Ovary (tissue), 9 donors: Measurements from ENCODE around the gene PEX10. TPM values are rescaled to one million over a fixed set of nuclear protein-coding genes. Genes with fewer than 3 reads are reported as not detected.
A peak's percentile ranks its signal among the peaks of the same experiment; 100 is the strongest.

ENCODE experiments used
- DNase-seq, 5 donors: peaks; one replicate each; pipeline ENCODE4 v3.0.0-alpha.2; 2019 to 2020
- H3K27ac ChIP-seq, 2 donors: fragments of 200-600 bp; one replicate each; pipeline versions ENCODE4 v1.5.1 to v1.8.0; 2019 to 2022
- H3K27me3 ChIP-seq: fragments of 200-600 bp; one replicate; pipeline ENCODE4 v1.8.0; 2022
- H3K36me3 ChIP-seq: fragments of 200-600 bp; sonication (generic); one replicate; pipeline ENCODE4 v1.5.1; 2019
- H3K4me1 ChIP-seq: one replicate; pipeline ENCODE4 v1.8.1; 2013; ENCODE audit warnings: mild to moderate bottlenecking, moderate library complexity; ENCODE audit not compliant: insufficient read depth
- H3K4me3 ChIP-seq: fragments of 200-600 bp; sonication (generic); one replicate; pipeline ENCODE4 v1.5.1; 2017
- H3K9me3 ChIP-seq, 2 donors: fragments of 200-600 bp in 1 of 2; sonication (generic) in 1 of 2; one replicate each; pipeline versions ENCODE4 v1.5.1 to v1.8.1; 2013 to 2019; ENCODE audit warnings: mild to moderate bottlenecking in 1 of 2, moderate library complexity in 1 of 2
- EP300 ChIP-seq: sonication (generic); formaldehyde crosslinking; IDR thresholded peaks from one replicate; pipeline ENCODE4 v1.6.1; 2017; ENCODE audit warnings: antibody characterized with exemption
- POLR2A ChIP-seq: fragments of 450-650 bp; IDR thresholded peaks from one replicate; pipeline ENCODE4 v1.6.1; 2017; ENCODE audit warnings: antibody characterized with exemption, mild to moderate bottlenecking, moderate library complexity
- WGBS, 3 donors: extraction: QIAGEN DNeasy Blood & Tissue Kit in 1 of 3; methylation state at CpG; one replicate each; pipeline versions ENCODE4 v1.1.5 to v1.1.7; 2013 to 2017; 5-methylcytosine and 5-hydroxymethylcytosine counted together
- intact Hi-C, 4 donors: fragments of 100-400 bp; cut with DNase I; formaldehyde crosslinking; loops; one replicate each; pipeline versions ENCODE4 v1.11.0 to v1.15.1; 2022 to 2023
- polyA plus RNA-seq, 2 donors: library from polyadenylated mRNA; stranded (reverse); fragments of 200-250 nt in 1 of 2; fragments of 350-450 nt in 1 of 2; fragmentation: Illumina TruSeq in 1 of 2; extraction: RNeasy Lipid Tissue Mini Kit (QIAGEN cat#74804) in 1 of 2; gene quantifications; one replicate each; pipeline ENCODE4 v1.2.3, GENCODE V29; 2013 to 2014
- total RNA-seq, 7 donors: library from RNA; depleted of rRNA in 2 of 7; stranded (reverse); fragments of >200 nt in 2 of 7; fragmentation: NEBNext Ultra II Directional in 3 of 7; extraction: Animal tissue kit (Norgen Biotek cat#: 25700) in 3 of 7; gene quantifications; one replicate each; pipeline versions ENCODE4 v1.1.0 to v1.2.4, GENCODE V29; 2016 to 2023
- TF ChIP-seq, protein P1 (sequence below), 3 donors: fragments of 450-650 bp in 2 of 3; fragments of 200-600 bp in 1 of 3; IDR thresholded peaks; one replicate each; pipeline versions ENCODE4 v1.5.1 to v1.8.0; 2016 to 2022; ENCODE audit warnings: antibody characterized with exemption in 3 of 3, mild to moderate bottlenecking in 1 of 3
- donor health status: DM: no; HTN: no; CAD: no; lungs with moderate emphysema.
- donor health status: DM: no; HTN: no; CAD: no.
- donor health status: Bipolar disorder and iron deficiency.
- donor health status: DM: yes; HTN: yes; CAD: no.
- donor health status: DM: no; HTN: no; CAD: no.
- donor health status: DM: yes; HTN: yes; CAD: no.

PEX10 gene
- total and polyA plus RNA-seq, 9 donors = 14.4 to 25.9 (median 19.3) TPM

DNA sequence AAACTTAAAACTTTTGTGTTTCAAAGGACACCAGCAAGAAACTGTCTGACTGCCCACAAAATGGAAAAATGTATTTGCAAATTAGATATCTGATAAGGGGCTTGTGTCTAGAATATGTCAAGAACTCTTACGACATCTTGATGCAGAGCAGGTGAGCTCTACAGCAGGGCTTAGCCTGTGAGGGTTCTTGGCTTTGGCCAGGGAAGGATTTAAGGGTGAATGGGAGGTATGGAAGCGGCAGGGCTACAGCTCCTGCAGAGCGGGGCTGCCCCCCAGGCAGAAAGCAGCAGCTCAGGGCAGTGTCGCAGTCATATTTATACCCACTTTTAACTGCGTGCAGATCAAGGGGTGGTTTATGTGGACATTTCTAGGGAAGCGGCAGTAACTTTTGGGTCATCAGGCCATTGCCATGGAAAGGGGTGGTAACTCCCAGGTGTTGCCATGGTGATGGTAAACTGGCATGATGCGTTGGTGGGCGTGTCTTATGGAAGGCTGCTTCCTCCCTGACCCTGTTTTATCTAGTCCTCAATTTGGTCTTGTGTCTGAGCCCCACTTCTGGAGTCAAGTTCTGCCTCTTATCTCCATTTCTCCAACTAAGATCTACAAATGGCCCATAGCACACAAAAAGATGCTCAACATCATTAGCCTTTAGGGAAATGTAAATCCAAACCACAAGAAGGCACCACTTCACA, 44.2 kb downstream of the PEX10 start:
- Histone ChIP-seq H3K9me3 (no peaks in the 10 kb centered on the region), H3K27me3 (no peaks in the 10 kb centered on the region), H3K36me3 (no peaks in the 10 kb centered on the region), H3K4me1 (no peaks in the 10 kb centered on the region), H3K4me3 (no peak overlapping the region), H3K27ac (no peak overlapping the region)
- TF ChIP-seq POLR2A = no peak
- TF ChIP-seq EP300 = no peak
- TF ChIP-seq, protein P1, sequence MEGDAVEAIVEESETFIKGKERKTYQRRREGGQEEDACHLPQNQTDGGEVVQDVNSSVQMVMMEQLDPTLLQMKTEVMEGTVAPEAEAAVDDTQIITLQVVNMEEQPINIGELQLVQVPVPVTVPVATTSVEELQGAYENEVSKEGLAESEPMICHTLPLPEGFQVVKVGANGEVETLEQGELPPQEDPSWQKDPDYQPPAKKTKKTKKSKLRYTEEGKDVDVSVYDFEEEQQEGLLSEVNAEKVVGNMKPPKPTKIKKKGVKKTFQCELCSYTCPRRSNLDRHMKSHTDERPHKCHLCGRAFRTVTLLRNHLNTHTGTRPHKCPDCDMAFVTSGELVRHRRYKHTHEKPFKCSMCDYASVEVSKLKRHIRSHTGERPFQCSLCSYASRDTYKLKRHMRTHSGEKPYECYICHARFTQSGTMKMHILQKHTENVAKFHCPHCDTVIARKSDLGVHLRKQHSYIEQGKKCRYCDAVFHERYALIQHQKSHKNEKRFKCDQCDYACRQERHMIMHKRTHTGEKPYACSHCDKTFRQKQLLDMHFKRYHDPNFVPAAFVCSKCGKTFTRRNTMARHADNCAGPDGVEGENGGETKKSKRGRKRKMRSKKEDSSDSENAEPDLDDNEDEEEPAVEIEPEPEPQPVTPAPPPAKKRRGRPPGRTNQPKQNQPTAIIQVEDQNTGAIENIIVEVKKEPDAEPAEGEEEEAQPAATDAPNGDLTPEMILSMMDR (IDR thresholded peaks at IDR 0.05) = no peak
- DNase-seq = no peak
- WGBS, 3 donors = 90 to 95% (median 91%) methylated on average over 8 of the region's 8 CpGs
- intact Hi-C loops = no loop called here

DNA sequence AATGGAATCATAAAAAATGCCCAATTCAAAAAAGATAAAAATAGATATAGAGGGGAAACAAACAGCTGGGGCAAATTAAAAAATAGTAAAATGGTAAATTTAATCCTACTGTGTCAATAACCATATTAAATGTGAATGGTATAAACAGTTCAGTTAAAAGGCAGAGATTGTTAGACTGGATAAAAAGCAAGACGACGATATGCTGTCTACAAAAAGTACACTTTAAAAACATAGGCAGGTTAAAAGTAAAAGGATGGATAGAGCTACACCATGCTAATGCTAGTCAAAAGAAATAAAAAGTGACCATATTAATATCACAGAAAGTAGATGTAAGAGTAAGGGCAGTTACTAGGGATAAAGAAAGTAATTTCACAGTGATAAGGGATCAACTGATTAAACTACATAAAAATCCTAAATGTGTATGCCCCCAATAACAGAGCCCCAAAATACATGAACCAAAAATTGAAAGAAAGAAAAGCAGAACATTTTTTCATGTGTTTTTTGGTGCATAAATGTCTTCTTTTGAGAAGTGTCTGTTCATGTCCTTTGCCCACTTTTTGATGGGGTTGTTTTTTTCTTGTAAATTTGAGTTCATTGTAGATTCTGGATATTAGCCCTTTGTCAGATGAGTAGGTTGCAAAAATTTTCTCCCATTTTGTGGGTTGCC, 48.4 kb downstream of the PEX10 start:
- intact Hi-C loops = no loop called here
- Histone ChIP-seq H3K36me3 (no peaks in the 10 kb centered on the region), H3K9me3 (no peaks in the 10 kb centered on the region), H3K27ac (no peak overlapping the region), H3K4me1 (no peaks in the 10 kb centered on the region), H3K4me3 (no peak overlapping the region), H3K27me3 (no peaks in the 10 kb centered on the region)
- TF ChIP-seq EP300 = no peak
- TF ChIP-seq, protein P1 (IDR thresholded peaks at IDR 0.05) = no peak
- no peak for TF ChIP-seq POLR2A
- 94 to 98% (median 97%) methylated on average over 2 of the region's 2 CpGs for WGBS, 3 donors
- DNase-seq = no peak

DNA sequence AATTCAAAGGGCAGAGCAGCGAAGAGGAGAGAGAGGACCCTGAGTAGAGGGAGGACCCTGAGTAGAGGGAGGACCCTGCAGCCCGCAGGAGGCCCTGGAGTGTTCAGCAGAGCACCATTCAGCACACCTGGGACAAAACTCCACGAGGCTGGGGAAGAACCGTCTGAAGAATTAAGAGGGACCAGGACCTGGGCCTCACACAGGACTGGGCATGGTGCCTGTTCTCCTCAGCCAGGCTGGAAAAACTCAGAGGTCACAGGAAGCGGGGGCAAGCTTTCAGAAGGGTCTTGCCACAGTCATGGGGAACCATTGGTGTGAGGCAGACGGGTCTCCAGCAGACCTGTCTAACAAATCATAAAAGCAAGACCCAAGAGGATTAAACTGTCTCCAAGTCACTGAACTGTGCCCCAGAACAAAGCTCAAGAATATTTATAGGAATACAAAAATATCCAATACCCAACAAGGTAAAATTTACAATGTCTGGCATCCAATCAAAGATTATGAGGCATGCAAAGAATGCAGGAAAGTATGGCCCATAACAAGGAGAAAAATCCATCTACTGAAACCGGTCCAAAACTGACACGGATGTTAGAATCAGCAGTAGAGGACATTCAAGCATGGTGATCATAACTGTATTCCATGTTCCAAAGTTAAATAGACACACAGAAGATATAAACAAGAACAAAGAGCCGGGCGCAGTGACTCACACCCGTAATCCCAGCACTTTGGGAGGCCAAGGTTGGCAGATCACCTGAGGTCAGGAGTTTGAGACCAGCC, 51.6 kb downstream of the PEX10 start:
- peak in 1 of 5 donors; percentile 23 for DNase-seq
- no peaks in the 10 kb centered on the region for H3K27me3 ChIP-seq
- intact Hi-C loops = no loop called here

DNA sequence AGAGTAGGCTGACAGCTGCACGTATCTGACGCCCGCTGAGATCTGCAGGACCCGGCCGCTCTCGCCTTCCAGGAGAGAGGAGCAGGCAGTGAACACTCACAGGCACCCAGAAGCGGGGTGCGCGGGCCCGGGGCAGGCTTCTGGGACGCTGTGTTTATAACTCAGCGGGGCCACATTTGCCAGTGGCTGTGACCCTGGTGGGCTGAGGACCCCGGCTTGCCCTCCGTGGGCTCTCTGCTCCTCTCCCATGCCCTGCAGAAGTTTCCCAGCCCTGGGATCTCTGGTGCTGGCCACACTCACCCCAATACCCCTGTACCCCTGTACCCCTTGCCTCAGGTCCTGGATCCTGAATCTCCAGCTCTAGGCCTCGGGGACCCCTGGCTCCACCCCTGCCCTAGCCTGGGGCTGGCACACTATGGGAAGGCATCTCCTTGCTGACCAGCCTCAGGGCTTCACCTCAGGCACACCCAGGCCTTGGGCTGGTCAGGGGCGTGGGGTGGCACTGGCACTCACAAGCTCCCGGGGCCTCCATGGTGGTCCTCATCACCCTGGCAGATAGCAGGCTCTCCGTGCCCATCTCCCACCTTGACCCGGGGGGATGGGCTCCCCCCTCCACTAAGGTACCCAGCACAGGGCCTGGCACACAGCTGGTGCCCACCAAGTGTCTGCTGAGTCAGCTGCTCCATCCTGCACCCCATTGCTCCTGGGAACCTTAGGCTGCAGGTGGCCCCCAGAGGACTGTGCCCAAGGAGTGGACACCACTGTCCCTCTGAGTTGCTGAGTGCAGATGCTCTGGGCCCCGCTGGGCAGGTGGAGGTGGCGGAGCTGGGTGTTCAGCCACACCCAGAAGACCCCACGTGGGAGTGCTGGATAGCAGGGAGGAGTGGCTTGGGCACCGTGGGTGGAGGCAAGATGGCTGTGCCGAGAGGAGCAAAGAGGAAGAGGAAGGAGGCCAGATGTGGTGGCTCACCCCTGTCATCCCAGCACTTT, 53.4 kb downstream of the PEX10 start:
- H3K9me3 ChIP-seq = no peaks in the 10 kb centered on the region
- 85 to 92% (median 86%) methylated on average over 24 of the region's 24 CpGs for WGBS, 3 donors
- TF ChIP-seq, protein P1 (IDR thresholded peaks at IDR 0.05) = no peak
- TF ChIP-seq EP300 = no peak
- TF ChIP-seq POLR2A = no peak
- intact Hi-C loops = no loop called here
- H3K27me3 ChIP-seq = no peaks in the 10 kb centered on the region
- no peaks in the 10 kb centered on the region for H3K36me3 ChIP-seq
- no peak overlapping the region for H3K4me3 ChIP-seq
- DNase-seq = peak in 2 of 5 donors; percentile 13 to 29
- H3K27ac ChIP-seq = no peak overlapping the region
- no peaks in the 10 kb centered on the region for H3K4me1 ChIP-seq

More for the DNA sequence above, 51.6 kb downstream of the PEX10 start:
- 59 to 65% (median 63%) methylated on average over 11 of the region's 11 CpGs for WGBS, 3 donors
- H3K27ac ChIP-seq = no peak overlapping the region
- no peaks in the 10 kb centered on the region for H3K4me1 ChIP-seq
- no peaks in the 10 kb centered on the region for H3K36me3 ChIP-seq
- TF ChIP-seq EP300 = no peak
- H3K9me3 ChIP-seq = no peaks in the 10 kb centered on the region
- H3K4me3 ChIP-seq = no peak overlapping the region
